Loucy (cell line): ENCODE data around the gene ARHGEF16.
A peak's percentile ranks its signal among the peaks of the same experiment; 100 is the strongest.

Experiments
- H2AFZ ChIP-seq: fragments of 200-600 bp; sonication (generic); 2 replicates; pipeline ENCODE4 v1.6.0; 2016; ENCODE audit warnings: antibody characterized with exemption, mild to moderate bottlenecking, low read length, moderate library complexity
- H3F3A ChIP-seq: fragments of 200-600 bp; 2 replicates; pipeline ENCODE4 v1.6.0; 2016; ENCODE audit warnings: antibody characterized with exemption, low read depth, mild to moderate bottlenecking
- H3K27me3 ChIP-seq: fragments of 200-600 bp; sonication (generic); 2 replicates; pipeline ENCODE4 v1.6.1; 2014; ENCODE audit warnings: low read length, mild to moderate bottlenecking; ENCODE audit not compliant: insufficient read depth, poor library complexity, severe bottlenecking
- H3K36me3 ChIP-seq: fragments of 200-600 bp; sonication (generic); 2 replicates; pipeline ENCODE4 v1.6.1; 2016; ENCODE audit warnings: low read length; ENCODE audit not compliant: insufficient read depth
- H3K4me1 ChIP-seq: fragments of 200-600 bp; sonication (generic); 2 replicates; pipeline ENCODE4 v1.5.1; 2014; ENCODE audit warnings: low read length, mild to moderate bottlenecking; ENCODE audit not compliant: insufficient read depth, poor library complexity, severe bottlenecking
- H3K4me2 ChIP-seq: fragments of 200-600 bp; sonication (generic); 2 replicates; pipeline ENCODE4 v1.6.0; 2014; ENCODE audit warnings: antibody characterized with exemption, low read length, low read depth, mild to moderate bottlenecking; ENCODE audit not compliant: poor library complexity, severe bottlenecking
- H3K4me3 ChIP-seq: fragments of 200-600 bp; sonication (generic); 2 replicates; pipeline ENCODE4 v1.5.1; 2014; ENCODE audit warnings: low read length, mild to moderate bottlenecking, mixed read lengths; ENCODE audit not compliant: poor library complexity, severe bottlenecking
- H3K79me2 ChIP-seq: fragments of 200-600 bp; sonication (generic); 2 replicates; pipeline ENCODE4 v1.6.1; 2014; ENCODE audit warnings: low read length; ENCODE audit not compliant: insufficient read depth
- H3K9ac ChIP-seq: fragments of 200-600 bp; sonication (generic); 2 replicates; pipeline ENCODE4 v1.6.0; 2014; ENCODE audit warnings: mild to moderate bottlenecking, low read depth, low read length, moderate library complexity; ENCODE audit not compliant: poor library complexity, severe bottlenecking
- H3K9me2 ChIP-seq: fragments of 200-600 bp; sonication (generic); replicated peaks from 2 replicates; pipeline ENCODE4 v1.6.1; 2016; ENCODE audit warnings: low read depth, low read length, mixed read lengths
- H3K9me3 ChIP-seq: fragments of 200-600 bp; sonication (generic); 2 replicates; pipeline ENCODE4 v1.6.1; 2014; ENCODE audit warnings: mild to moderate bottlenecking, antibody characterized with exemption, low read length, low read depth; ENCODE audit not compliant: insufficient read depth
- H4K20me1 ChIP-seq: fragments of 200-600 bp; sonication (generic); 2 replicates; pipeline ENCODE4 v1.6.0; 2014; ENCODE audit warnings: antibody characterized with exemption, low read length, mild to moderate bottlenecking; ENCODE audit not compliant: insufficient read depth, poor library complexity, severe bottlenecking
- EZH2phosphoT487 ChIP-seq: fragments of 200-600 bp; IDR thresholded peaks from 2 replicates; pipeline ENCODE4 v1.6.1; 2018; ENCODE audit warnings: antibody characterized with exemption, mild to moderate bottlenecking, moderate library complexity, borderline replicate concordance
- TF ChIP-seq, protein P1 (sequence below): fragments of 200-600 bp; sonication (generic); conservative IDR thresholded peaks from 2 replicates; pipeline ENCODE4 v1.5.1; 2014; ENCODE audit warnings: mild to moderate bottlenecking, antibody characterized with exemption, low read length

Gene ARHGEF16

DNA sequence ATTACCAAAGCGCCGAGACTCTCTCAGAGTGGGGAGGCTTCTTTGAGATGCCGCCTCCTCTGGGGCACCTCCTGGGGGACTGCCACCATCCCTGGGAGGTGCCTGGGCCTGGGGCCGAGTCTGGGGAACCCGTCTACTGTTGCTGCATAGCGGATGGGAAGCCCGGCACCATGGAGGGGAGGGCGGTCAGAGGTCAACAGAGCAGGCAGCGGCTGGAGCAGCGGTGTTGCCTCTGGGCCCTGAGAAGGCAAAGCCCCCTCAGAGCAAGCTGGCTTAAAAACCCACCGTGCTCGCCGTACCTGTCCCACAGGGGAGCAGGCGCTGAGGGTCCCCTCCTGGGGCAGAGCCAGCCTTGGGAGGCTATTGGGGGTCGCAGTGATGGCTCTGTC is 62.0 kb downstream of the ARHGEF16 start:
- Histone ChIP-seq H3K27me3 (no peaks in the 10 kb centered on the region), H3K79me2 (peaks cover 22% of the 10 kb centered on the region; the same call in 1 of the 2 replicates), H3K9me2 (no peaks in the 10 kb centered on the region), H2AFZ (no peak overlapping the region), H4K20me1 (no peaks in the 10 kb centered on the region), H3K9me3 (no peaks in the 10 kb centered on the region), H3K4me2 (peak overlapping the region; percentile 78), H3K9ac (peak overlapping the region; percentile 81), H3K4me1 (peaks cover 49% of the 10 kb centered on the region), H3F3A (no peaks in the 10 kb centered on the region), H3K4me3 (peak overlapping the region; percentile 56), H3K36me3 (no peaks in the 10 kb centered on the region)
- no peak for TF ChIP-seq EZH2phosphoT487
- TF ChIP-seq, protein P1, sequence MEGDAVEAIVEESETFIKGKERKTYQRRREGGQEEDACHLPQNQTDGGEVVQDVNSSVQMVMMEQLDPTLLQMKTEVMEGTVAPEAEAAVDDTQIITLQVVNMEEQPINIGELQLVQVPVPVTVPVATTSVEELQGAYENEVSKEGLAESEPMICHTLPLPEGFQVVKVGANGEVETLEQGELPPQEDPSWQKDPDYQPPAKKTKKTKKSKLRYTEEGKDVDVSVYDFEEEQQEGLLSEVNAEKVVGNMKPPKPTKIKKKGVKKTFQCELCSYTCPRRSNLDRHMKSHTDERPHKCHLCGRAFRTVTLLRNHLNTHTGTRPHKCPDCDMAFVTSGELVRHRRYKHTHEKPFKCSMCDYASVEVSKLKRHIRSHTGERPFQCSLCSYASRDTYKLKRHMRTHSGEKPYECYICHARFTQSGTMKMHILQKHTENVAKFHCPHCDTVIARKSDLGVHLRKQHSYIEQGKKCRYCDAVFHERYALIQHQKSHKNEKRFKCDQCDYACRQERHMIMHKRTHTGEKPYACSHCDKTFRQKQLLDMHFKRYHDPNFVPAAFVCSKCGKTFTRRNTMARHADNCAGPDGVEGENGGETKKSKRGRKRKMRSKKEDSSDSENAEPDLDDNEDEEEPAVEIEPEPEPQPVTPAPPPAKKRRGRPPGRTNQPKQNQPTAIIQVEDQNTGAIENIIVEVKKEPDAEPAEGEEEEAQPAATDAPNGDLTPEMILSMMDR, result no peak

DNA sequence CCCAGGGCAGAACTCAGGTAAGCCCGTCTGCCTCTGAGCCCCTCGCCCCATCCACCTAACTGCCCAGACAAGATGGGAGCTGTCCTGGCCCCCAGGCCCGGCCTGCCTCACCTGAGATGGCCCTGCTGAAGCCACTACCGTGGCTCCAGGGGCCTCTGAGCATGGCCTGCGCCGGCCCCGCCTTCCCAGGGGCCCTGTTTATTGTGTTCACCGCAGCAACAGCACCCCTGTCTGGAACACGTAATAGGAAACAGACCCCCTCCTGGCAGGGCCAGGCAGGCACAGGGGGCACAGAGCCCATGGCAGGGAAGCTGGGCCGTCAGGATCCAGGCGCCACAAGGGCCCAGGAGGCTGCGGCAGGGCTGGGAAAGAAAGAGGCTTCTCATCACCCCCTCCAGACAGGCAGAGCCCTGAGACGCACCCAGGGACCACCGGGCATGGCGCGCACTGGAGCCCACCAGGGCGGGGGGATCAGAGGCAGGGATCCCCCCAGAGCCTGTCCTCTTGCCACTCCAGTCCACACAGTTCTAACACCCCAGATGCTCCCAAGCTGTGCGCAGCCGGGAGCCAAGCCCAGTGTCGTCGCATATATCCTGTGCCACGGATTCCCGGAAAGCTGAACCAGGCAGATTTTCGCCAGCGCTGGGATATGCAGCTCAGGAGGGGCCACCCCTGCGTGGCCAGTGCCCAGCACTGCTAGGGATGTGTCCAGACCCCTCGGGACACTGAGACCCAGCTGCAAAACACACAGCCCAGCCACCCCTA is 62.6 kb downstream of the ARHGEF16 start:
- Histone ChIP-seq H3K4me1 (peaks cover 49% of the 10 kb centered on the region), H4K20me1 (no peaks in the 10 kb centered on the region)

DNA sequence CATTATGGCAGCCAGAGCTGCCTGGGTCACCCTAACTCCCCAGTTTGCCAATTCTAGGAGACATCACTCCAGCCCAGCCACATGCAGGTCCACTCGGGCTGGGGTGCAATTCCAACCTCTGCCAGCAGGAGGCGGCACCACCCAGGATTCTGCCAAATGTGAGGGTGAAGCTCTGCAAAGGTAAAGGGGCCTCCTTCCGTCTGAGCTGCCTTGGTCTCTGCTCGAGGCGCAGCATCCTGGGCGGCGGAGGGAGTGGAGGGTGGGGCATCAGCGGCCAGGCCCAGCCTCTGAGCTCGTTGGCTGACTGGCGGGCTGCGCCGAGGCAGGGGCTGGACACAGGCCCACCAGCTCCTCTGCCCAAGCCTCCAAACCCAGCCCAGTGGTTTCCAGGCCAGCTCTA is 63.8 kb downstream of the ARHGEF16 start:
- no peak overlapping the region for H3K4me2 ChIP-seq
- no peaks in the 10 kb centered on the region for H3K9me3 ChIP-seq
- H2AFZ ChIP-seq, result no peak overlapping the region
- H3K9me2 ChIP-seq, result no peaks in the 10 kb centered on the region
- peaks cover 49% of the 10 kb centered on the region for H3K4me1 ChIP-seq
- H3K36me3 ChIP-seq, result no peaks in the 10 kb centered on the region
- no peak overlapping the region for H3K4me3 ChIP-seq
- no peaks in the 10 kb centered on the region for H3F3A ChIP-seq
- TF ChIP-seq, protein P1, result peak; percentile 75
- no peak for TF ChIP-seq EZH2phosphoT487
- H3K79me2 ChIP-seq, result peaks cover 22% of the 10 kb centered on the region; the same call in 1 of the 2 replicates
- H3K27me3 ChIP-seq, result no peaks in the 10 kb centered on the region
- no peak overlapping the region for H3K9ac ChIP-seq
- no peaks in the 10 kb centered on the region for H4K20me1 ChIP-seq

More for the DNA sequence above, 62.6 kb downstream of the ARHGEF16 start:
- Histone ChIP-seq H3F3A (no peaks in the 10 kb centered on the region), H3K9ac (peak overlapping the region; percentile 81), H3K9me3 (no peaks in the 10 kb centered on the region), H3K79me2 (peaks cover 22% of the 10 kb centered on the region; the same call in 1 of the 2 replicates), H2AFZ (no peak overlapping the region), H3K36me3 (no peaks in the 10 kb centered on the region), H3K4me2 (peak overlapping the region; percentile 78), H3K9me2 (no peaks in the 10 kb centered on the region), H3K4me3 (peak overlapping the region; percentile 56), H3K27me3 (no peaks in the 10 kb centered on the region)
- no peak for TF ChIP-seq EZH2phosphoT487
- TF ChIP-seq, protein P1, result 0 out of 2 replicates have a peak, but pooled peaks have one; percentile 9
